SIG-M5 (cell line): Measurements from ENCODE around the gene EEFSEC.

Experiments
- DNase-seq: peaks from one replicate; lab custom pipeline; 2025; lab: John Stamatoyannopoulos, UW

Gene EEFSEC

GRCh38 chr3:128336337-128337156, 183.3 kb downstream of the EEFSEC start:
- no peak for DNase-seq

DNA sequence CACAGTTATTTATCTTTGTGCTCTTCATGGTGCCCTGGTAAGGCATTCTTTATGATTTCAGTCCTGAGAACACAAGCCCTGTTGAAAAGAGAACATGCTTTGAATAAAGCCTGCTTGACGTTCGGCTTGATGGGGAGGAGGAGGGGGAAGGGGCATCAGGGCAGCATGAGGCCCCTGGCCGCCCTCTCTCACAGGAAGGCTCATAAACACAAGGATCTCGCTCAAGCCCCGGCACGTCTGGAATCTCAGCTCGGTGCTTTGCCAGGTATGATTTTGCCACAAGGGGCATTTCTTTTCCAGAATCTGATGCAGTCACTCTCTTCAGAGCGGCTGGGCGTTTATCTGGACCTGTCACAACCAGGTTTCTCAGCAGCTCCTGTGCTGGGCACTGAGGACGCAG, 184.0 kb downstream of the EEFSEC start:
- no peak for DNase-seq

DNA sequence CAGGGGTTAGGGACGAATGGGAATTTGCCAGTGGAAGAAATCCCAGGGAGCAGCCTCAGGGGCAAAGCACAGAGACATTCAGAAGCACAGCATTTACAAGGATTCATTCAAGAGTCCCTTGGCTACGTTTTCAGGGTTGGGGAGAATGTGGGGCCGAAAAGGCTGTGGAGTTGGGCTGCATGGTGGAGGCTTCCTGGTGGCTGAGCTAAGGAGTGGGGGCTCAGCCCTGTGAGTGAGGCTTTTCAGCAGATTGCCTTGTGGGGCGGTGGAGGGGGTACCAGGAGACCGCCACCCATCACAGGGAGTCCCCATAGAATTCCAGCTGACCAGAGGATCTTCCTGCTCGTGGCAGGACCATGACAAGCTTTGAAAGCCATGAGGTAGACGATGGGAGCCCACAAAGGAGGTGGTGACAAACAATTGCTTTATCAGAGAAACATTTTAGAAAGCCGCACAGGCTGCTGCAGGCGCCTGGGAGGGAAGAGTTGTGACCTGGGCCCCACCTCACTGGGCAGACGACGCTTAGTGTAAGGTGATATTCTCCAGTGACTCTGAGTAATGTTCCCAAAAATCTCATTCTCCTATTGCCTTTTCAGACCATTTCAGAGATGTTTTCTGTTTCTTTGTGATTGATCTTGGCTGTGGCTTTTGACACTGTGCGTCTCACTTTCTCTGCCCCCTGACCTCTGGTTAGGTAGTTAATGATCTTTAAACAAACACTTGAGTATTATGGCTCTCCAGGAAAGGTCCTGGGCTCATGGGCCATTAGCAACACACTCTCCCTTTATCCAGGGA, 185.5 kb downstream of the EEFSEC start:
- no peak for DNase-seq

DNA sequence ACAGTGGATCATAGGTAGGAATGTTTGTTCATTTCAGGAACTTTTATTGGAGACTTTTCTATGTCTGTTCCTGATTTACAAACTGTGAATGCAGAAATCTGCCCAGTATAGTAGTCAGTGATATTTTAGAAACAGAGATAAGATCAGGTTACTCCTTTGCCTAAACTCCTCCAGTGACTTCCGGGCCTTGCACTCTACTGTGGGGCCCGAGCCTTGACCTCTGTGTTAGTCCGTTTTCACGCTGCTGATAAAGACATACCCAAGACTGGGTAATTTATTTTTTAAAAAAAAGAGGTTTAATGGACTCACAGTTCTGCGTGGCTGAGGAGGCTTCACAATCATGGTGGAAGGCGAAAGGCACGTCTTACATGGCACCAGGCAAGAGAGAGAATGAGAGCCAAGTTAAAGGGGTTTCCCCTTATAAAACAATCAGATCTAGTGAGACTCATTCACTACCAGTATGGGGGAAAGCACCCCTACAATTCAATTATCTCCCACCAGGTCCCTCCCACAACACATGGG, 186.3 kb downstream of the EEFSEC start:
- no peak for DNase-seq

GRCh38 chr3:128340198-128340903, 187.1 kb downstream of the EEFSEC start:
- no peak for DNase-seq

GRCh38 chr3:128340904-128341555, 187.7 kb downstream of the EEFSEC start:
- no peak for DNase-seq

- DNase-seq = no peak
These were observed 188.5 kb downstream of the EEFSEC start for GRCh38 chr3:128341659-128342395.

GRCh38 chr3:128342701-128343180, 189.5 kb downstream of the EEFSEC start:
- no peak for DNase-seq

DNA sequence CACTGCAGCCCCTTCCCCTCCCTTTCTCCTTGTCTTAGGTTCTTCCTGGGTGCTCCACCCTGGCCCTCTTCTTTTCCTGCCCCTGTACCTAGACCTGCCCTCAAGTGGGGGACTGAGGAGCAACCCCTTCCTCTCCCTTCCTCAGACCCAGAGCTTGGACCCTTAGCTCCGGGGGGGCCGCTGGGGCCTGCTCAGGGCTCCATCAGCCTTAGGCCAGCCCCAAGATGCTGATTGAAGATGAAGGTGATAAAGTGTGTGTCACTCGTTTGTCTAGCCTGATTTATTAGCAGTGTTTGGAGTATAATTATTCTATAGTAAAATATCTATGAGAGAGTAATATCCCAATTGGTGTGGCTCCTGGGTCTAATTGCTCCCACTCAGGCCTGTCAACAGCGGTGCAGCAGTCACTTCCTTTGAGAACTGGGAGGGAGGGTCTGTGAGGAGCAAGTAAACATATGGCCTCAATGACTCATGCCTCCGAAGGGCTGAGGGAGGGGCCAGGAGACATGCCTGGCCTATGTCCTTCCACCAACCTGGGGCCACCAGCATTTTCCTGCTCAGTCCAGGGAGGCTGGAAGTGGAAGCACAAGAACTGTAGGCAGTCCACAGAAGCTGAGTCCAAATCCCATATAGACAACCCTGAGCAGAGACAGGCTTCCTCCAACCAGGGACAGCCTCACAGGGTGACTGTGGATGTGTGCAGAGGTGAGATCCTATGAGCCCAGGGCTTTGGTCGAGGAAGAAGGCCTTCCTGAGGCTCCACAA, 190.2 kb downstream of the EEFSEC start:
- DNase-seq = no peak

- DNase-seq = no peak
These were observed 190.9 kb downstream of the EEFSEC start for GRCh38 chr3:128344052-128344735.

- no peak for DNase-seq
These were observed 191.9 kb downstream of the EEFSEC start for GRCh38 chr3:128345196-128345595.

DNA sequence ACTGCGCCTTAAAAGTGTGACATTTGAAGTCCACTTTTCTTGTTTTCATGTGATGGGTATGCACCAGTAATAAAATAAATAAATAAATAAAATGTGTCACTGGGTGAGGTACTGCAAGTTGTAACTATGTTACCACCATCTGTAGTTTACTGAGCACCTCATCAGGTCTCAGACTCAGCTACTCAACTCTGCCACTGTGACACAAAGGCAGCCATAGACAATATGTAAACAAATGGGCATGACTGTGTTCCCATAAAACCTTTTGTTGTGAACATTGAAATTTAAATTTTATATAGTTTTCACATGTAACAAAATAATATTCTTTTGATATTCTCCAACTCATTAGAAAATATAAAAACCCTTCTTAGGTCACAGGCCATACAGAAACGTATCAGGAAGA, 193.3 kb downstream of the EEFSEC start:
- DNase-seq = no peak

- no peak for DNase-seq
These were observed 194.0 kb downstream of the EEFSEC start for GRCh38 chr3:128347282-128347681.

DNA sequence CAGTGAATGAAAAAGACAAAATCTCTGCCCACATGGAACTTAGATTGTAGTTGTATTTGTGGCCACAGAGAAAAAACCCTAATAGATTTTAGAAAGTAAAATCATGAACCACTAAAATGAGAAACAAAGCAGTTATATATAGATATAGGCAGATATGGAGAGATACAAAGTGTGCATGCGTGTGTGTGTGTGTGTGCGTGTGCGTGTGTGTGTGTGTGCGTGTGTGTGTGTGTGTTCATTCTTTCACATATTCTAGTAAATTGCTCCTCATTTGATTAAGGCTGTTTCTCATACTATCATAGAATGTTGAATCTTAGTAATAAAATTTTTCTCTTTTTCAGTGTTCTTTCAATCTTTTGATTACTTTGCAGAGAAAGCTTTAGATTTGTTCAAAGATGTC, 194.8 kb downstream of the EEFSEC start:
- no peak for DNase-seq

DNA sequence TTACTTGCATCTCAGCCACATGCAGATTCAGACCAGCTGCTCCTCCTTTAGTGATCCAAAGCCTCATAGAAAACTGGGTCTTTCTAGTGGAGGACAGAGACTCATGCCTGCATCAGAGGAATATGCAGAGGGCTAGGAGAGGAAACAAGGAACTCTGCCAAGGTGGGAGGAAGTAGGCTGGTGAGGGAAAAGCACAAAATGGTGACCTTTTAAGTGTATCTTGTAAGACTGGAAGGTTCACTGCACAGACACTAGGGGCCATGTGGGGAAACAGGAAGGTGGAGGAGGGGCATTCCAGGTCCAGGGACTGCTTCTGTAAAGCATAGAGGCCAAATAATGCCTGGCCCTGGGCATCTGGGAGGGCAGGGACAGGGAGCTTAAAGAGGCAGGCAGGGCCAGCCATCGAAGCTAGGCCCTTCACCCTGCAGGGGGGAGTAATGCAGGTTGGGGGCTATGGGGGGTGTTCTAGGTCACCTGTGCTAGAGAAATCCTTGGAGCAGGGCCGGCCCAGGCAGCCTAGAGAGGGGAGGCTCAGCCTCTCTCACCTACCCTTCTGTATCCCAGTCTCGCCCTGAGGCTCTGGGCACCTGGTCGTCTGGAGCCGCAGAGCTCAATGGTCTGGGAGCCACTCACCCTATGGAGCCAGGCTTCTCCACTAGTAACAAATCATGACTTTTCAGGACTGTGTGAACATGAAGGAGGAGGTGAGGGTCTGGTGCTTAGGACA, 195.7 kb downstream of the EEFSEC start:
- no peak for DNase-seq

DNA sequence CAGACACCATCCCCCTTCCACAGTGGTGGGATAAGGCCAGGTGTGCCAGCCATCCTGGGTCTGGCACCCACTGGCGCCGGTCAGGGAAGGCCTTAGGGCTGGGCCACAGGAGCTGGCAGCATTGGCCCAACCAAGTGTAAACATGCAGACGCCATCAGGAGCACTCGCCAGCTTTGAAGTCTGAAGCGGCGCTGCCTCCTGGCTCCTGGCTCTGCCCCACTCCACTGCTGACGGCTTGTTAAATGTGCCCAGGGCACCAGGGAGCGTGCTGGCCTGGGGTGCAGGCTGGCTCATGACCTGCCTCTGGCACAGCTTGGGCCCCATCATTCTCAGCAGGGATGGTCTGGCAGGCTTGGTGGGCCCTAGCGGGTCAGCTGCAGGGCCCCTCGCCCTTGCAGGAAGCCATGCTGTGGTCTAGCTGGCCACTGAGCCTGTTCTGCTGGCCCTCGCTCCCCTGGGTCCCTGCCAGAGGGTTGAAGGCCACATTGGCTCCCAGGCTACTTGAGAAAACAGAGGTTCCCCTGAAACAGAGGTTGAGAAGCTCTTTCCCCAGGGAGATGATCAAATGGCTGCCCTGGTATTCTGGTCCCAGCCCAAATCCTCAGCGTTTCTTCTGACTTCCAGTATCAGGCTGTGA, 196.8 kb downstream of the EEFSEC start:
- DNase-seq = no peak

GRCh38 chr3:128351546-128351945, 198.3 kb downstream of the EEFSEC start:
- DNase-seq = no peak

DNA sequence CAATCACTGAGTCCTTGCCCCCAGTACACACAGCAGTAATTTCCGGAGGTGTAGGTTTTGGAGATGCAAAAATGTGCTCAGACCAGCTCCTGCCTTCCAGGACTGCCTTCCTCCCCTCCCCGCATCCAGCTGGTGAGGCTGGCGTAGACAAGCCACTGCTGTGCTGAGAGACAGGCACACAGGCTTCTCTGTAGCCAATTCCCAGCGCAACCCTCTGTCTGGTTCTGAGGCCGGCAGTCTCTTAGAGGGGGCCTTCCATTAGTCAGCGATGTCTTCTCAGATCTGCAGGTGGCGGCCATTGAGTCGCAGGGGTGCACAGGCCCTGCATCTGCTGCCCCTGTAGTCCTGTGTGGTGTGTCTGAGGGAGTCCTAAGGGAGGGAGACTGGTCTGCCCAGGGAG, 199.0 kb downstream of the EEFSEC start:
- no peak for DNase-seq
